ENCODE measurements around the gene ADARB2. TPM values are rescaled to one million over a fixed set of nuclear protein-coding genes. Genes with fewer than 3 reads are reported as not detected.

Gene ADARB2
- total and polyA plus RNA-seq, 4 donors, result 0.22 to 1.3 (median 0.55) TPM

DNA sequence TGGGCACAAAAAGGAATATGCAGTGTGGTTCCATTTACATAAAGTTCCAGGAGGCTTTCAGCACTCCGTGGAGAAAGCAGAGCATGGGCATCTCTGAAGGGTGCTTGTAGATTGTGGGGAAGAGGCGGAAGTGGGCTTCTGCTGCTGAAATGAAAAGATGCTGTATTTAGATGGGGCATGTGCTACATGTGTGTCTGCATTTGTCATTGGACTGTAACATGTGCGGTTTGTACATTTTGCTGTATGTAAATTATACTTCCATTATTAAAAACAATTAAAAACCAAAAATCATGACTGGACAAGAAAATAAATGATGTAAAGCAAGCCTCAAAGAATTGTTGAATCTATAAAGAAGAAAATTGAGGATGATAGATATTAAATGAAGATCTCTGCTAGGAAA is 347.1 kb downstream of the ADARB2 start:
- no peak overlapping the region for H3K4me3 ChIP-seq
- WGBS, 2 donors, result 83 to 86% methylated on average over 3 of the region's 3 CpGs
- no peaks in the 10 kb centered on the region for H3K36me3 ChIP-seq (ENCODE audit: control insufficient read depth in 4 of 4, insufficient read depth in 4 of 4, low read length in 4 of 4)
- no peaks in the 10 kb centered on the region for H3K27me3 ChIP-seq (ENCODE audit: control insufficient read depth in 3 of 3, insufficient read depth in 3 of 3, low read length in 2 of 3)
- DNase-seq (no peak), ATAC-seq (ENCODE audit: insufficient read depth, low FRiP score) (no peak)
- H3K9ac ChIP-seq (ENCODE audit: insufficient read depth in 1 of 2, low read length in 2 of 2), result no peak overlapping the region
- H3K27ac ChIP-seq (ENCODE audit: low read depth in 1 of 2, low read length in 1 of 2), result no peak overlapping the region
- H3K9me3 ChIP-seq (ENCODE audit: control insufficient read depth in 4 of 4, insufficient read depth in 3 of 4, low read length in 3 of 4), result no peaks in the 10 kb centered on the region
- TF ChIP-seq CTCF (IDR thresholded peaks at IDR 0.05; ENCODE audit: control extremely low read depth, extremely low read depth), result no peak
- no peaks in the 10 kb centered on the region for H3K4me1 ChIP-seq (ENCODE audit: control insufficient read depth in 5 of 5, insufficient read depth in 5 of 5, low read length in 5 of 5)

DNA sequence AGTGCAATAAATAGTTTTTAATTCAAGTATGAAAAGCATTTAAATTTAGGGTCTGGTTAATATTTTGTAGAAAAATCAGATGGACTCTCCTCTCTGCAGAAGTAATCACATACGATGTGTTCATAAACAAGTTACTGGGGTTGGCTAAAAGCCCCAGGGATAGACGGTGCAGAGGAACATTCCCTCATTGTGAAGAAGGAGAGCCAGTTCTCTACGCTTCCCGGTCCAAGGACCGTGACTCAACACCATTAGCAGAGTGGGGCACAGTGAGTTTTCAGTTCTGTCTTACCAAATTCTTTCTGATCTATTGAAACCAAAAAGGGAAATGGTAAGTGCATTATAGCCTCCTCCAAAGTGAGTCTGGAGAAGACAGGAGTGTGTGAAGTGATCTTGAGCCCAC is 353.3 kb downstream of the ADARB2 start:
- H3K4me3 ChIP-seq, result no peak overlapping the region
- no peak overlapping the region for H3K27ac ChIP-seq (ENCODE audit: low read depth in 1 of 2, low read length in 1 of 2)
- no peak overlapping the region for H3K9ac ChIP-seq (ENCODE audit: insufficient read depth in 1 of 2, low read length in 2 of 2)
- ATAC-seq (ENCODE audit: insufficient read depth, low FRiP score) (no peak), DNase-seq (peak in 2 of 3 donors; percentile 46 to 63)
- H3K27me3 ChIP-seq (ENCODE audit: control insufficient read depth in 3 of 3, insufficient read depth in 3 of 3, low read length in 2 of 3), result peaks cover 0 to 22% (median 19%) of the 10 kb centered on the region in 3 donors
- H3K36me3 ChIP-seq (ENCODE audit: control insufficient read depth in 4 of 4, insufficient read depth in 4 of 4, low read length in 4 of 4), result no peaks in the 10 kb centered on the region
- TF ChIP-seq CTCF (IDR thresholded peaks at IDR 0.05; ENCODE audit: control extremely low read depth, extremely low read depth), result no peak
- peaks cover 0 to 6% (median 0%) of the 10 kb centered on the region in 4 donors for H3K9me3 ChIP-seq (ENCODE audit: control insufficient read depth in 4 of 4, insufficient read depth in 3 of 4, low read length in 3 of 4)
- peaks cover 0 to 15% (median 0%) of the 10 kb centered on the region in 5 donors for H3K4me1 ChIP-seq (ENCODE audit: control insufficient read depth in 5 of 5, insufficient read depth in 5 of 5, low read length in 5 of 5)
- WGBS, 2 donors, result 71 to 77% methylated on average over 5 of the region's 5 CpGs

DNA sequence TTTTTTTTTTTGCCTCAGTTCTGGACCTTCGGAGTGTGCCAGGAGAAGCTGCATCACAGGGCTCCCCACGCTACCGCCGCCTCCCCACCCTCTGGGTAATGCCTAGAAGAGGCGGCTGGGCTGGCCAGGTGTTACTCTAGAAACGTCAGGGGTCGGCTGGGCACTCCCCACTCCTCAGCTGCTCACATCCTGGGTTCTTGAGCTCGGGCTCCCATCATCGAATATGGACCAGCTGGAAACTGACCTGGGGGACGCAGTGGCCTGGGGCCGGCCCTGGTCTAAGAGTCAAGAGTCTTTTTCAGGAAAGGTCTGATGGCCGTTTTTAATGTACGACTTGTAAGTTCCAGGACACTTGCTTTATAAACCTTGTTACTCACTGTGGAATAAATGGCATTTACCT is 354.6 kb downstream of the ADARB2 start:
- Histone ChIP-seq H3K9me3 (ENCODE audit: control insufficient read depth in 4 of 4, insufficient read depth in 3 of 4, low read length in 3 of 4) (peaks cover 0 to 9% (median 0%) of the 10 kb centered on the region in 4 donors), H3K36me3 (ENCODE audit: control insufficient read depth in 4 of 4, insufficient read depth in 4 of 4, low read length in 4 of 4) (no peaks in the 10 kb centered on the region), H3K9ac (ENCODE audit: insufficient read depth in 1 of 2, low read length in 2 of 2) (no peak overlapping the region), H3K4me1 (ENCODE audit: control insufficient read depth in 5 of 5, insufficient read depth in 5 of 5, low read length in 5 of 5) (peaks cover 0 to 15% (median 3%) of the 10 kb centered on the region in 5 donors), H3K4me3 (no peak overlapping the region), H3K27me3 (ENCODE audit: control insufficient read depth in 3 of 3, insufficient read depth in 3 of 3, low read length in 2 of 3) (peaks cover 0 to 30% (median 27%) of the 10 kb centered on the region in 3 donors), H3K27ac (ENCODE audit: low read depth in 1 of 2, low read length in 1 of 2) (no peak overlapping the region)
- DNase-seq (peak in 1 of 3 donors; percentile 5), ATAC-seq (ENCODE audit: insufficient read depth, low FRiP score) (no peak)
- 86 to 90% methylated on average over 13 of the region's 13 CpGs for WGBS, 2 donors
- no peak for TF ChIP-seq CTCF (IDR thresholded peaks at IDR 0.05; ENCODE audit: control extremely low read depth, extremely low read depth)

DNA sequence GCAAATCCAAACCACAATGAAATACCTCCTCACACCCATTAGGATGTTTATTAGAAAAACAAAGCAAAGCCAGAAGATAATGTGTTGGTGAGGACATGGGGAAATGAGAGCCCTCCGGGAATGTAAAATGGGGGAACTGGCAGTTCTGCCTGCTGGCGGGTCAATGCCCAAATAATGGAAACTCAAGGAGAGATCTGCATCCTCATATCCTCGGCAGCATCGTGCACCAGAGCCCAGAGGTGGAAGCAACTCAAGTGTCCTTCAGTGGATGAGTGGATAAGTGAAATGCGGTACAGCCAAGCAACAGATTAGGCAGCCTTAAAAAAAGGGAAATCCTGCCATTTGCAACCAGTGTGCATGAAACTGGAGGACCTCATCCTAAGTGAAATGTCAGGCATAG is 356.0 kb downstream of the ADARB2 start:
- peaks cover 0 to 37% (median 30%) of the 10 kb centered on the region in 3 donors for H3K27me3 ChIP-seq (ENCODE audit: control insufficient read depth in 3 of 3, insufficient read depth in 3 of 3, low read length in 2 of 3)
- H3K27ac ChIP-seq (ENCODE audit: low read depth in 1 of 2, low read length in 1 of 2), result no peak overlapping the region
- peaks cover 0 to 15% (median 3%) of the 10 kb centered on the region in 5 donors for H3K4me1 ChIP-seq (ENCODE audit: control insufficient read depth in 5 of 5, insufficient read depth in 5 of 5, low read length in 5 of 5)
- no peak overlapping the region for H3K4me3 ChIP-seq
- ATAC-seq (ENCODE audit: insufficient read depth, low FRiP score) (no peak), DNase-seq (peak in 1 of 3 donors; percentile 1)
- no peak for TF ChIP-seq CTCF (IDR thresholded peaks at IDR 0.05; ENCODE audit: control extremely low read depth, extremely low read depth)
- no peak overlapping the region for H3K9ac ChIP-seq (ENCODE audit: insufficient read depth in 1 of 2, low read length in 2 of 2)
- H3K36me3 ChIP-seq (ENCODE audit: control insufficient read depth in 4 of 4, insufficient read depth in 4 of 4, low read length in 4 of 4), result no peaks in the 10 kb centered on the region
- H3K9me3 ChIP-seq (ENCODE audit: control insufficient read depth in 4 of 4, insufficient read depth in 3 of 4, low read length in 3 of 4), result peaks cover 0 to 9% (median 0%) of the 10 kb centered on the region in 4 donors
- 52 to 67% methylated on average over 5 of the region's 5 CpGs for WGBS, 2 donors
